Neuronal stem cell (in vitro differentiated cells): ENCODE results near the gene FAP.

Experiments
- DNase-seq: peaks from one replicate; pipeline ENCODE4 v3.0.0-alpha.2; 2013; ENCODE audit warnings: low spot score
- H2AFZ ChIP-seq: one replicate; pipeline ENCODE4 v1.6.1; 2013; ENCODE audit warnings: mild to moderate bottlenecking, low read length, inconsistent platforms
- H2AK5ac ChIP-seq: 2 replicates; pipeline ENCODE4 v1.6.1; 2013; ENCODE audit warnings: low read depth, mild to moderate bottlenecking, inconsistent platforms, low read length, moderate library complexity, mixed read lengths
- H2BK120ac ChIP-seq: 2 replicates; pipeline ENCODE4 v1.6.1; 2013; ENCODE audit warnings: low read depth, mild to moderate bottlenecking, inconsistent platforms, low read length, moderate library complexity, mixed read lengths
- H2BK12ac ChIP-seq: one replicate; pipeline ENCODE4 v1.6.1; 2013; ENCODE audit warnings: low read length, inconsistent platforms
- H2BK15ac ChIP-seq: 2 replicates; pipeline ENCODE4 v1.6.1; 2013; ENCODE audit warnings: mild to moderate bottlenecking, low read length, inconsistent platforms, mixed read lengths
- H2BK5ac ChIP-seq: one replicate; pipeline ENCODE4 v1.6.1; 2013; ENCODE audit warnings: inconsistent platforms, mild to moderate bottlenecking, low read length, moderate library complexity
- H3K14ac ChIP-seq: one replicate; pipeline ENCODE4 v1.6.1; 2013; ENCODE audit warnings: low read length, inconsistent platforms
- H3K18ac ChIP-seq: 2 replicates; pipeline ENCODE4 v1.6.1; 2013; ENCODE audit warnings: low read length, inconsistent platforms
- H3K23ac ChIP-seq: 2 replicates; pipeline ENCODE4 v1.6.1; 2013; ENCODE audit warnings: low read depth, mild to moderate bottlenecking, mixed read lengths, low read length, inconsistent platforms; ENCODE audit not compliant: poor library complexity
- H3K27ac ChIP-seq: replicated peaks from 3 replicates; pipeline ENCODE4 v1.5.1; 2013; ENCODE audit warnings: low read length, inconsistent platforms
- H3K27me3 ChIP-seq, 3 experiments: 2 replicates each; pipeline ENCODE4 v1.6.1; 2013; ENCODE audit warnings: low read length in 3 of 3, mild to moderate bottlenecking in 2 of 3, inconsistent platforms in 1 of 3, low read depth in 1 of 3, mixed read lengths in 1 of 3, moderate library complexity in 1 of 3; ENCODE audit not compliant: control insufficient read depth in 3 of 3, insufficient read depth in 3 of 3
- H3K36me3 ChIP-seq, 2 donors: replicated peaks in 1 of 2; 2 replicates each; pipeline ENCODE4 v1.6.1; 2013; ENCODE audit warnings: low read length in 2 of 2; ENCODE audit not compliant: control insufficient read depth in 2 of 2, insufficient read depth in 2 of 2
- H3K4ac ChIP-seq: 2 replicates; pipeline ENCODE4 v1.6.1; 2013; ENCODE audit warnings: inconsistent platforms, mild to moderate bottlenecking, low read length, moderate library complexity
- H3K4me1 ChIP-seq, 2 donors: 1 replicate in 1 of 2; 2 replicates in 1 of 2; pipeline ENCODE4 v1.6.1; 2013; ENCODE audit warnings: low read length in 2 of 2, low read depth in 1 of 2; ENCODE audit not compliant: control insufficient read depth in 2 of 2, insufficient read depth in 1 of 2
- H3K4me2 ChIP-seq: one replicate; pipeline ENCODE4 v1.6.1; 2013; ENCODE audit warnings: mild to moderate bottlenecking, low read length, inconsistent platforms; ENCODE audit not compliant: insufficient read depth, poor library complexity, severe bottlenecking
- H3K4me3 ChIP-seq, 2 donors: 2 replicates each; pipeline ENCODE4 v1.5.1; 2013; ENCODE audit warnings: low read length in 2 of 2, mild to moderate bottlenecking in 2 of 2, inconsistent platforms in 1 of 2, moderate library complexity in 1 of 2
- H3K79me1 ChIP-seq: one replicate; pipeline ENCODE4 v1.6.1; 2013; ENCODE audit warnings: low read depth, mild to moderate bottlenecking, inconsistent platforms, low read length, moderate library complexity
- H3K9ac ChIP-seq: one replicate; pipeline ENCODE4 v1.6.1; 2013; ENCODE audit warnings: mild to moderate bottlenecking, low read depth, low read length, inconsistent platforms; ENCODE audit not compliant: poor library complexity
- H3K9me3 ChIP-seq, 2 donors: replicated peaks in 1 of 2; 2 replicates each; pipeline versions ENCODE3 to v1.6.1; 2013; ENCODE audit warnings: low read length in 2 of 2, mild to moderate bottlenecking in 2 of 2, inconsistent platforms in 1 of 2, low read depth in 1 of 2, mixed read lengths in 1 of 2, moderate library complexity in 1 of 2; ENCODE audit not compliant: control insufficient read depth in 2 of 2, insufficient read depth in 1 of 2
- H4K8ac ChIP-seq: one replicate; pipeline ENCODE4 v1.6.1; 2013; ENCODE audit warnings: low read depth, mild to moderate bottlenecking, inconsistent platforms, low read length, moderate library complexity
- H4K91ac ChIP-seq: one replicate; pipeline ENCODE4 v1.6.1; 2013; ENCODE audit warnings: low read length, low read depth, mild to moderate bottlenecking, inconsistent platforms; ENCODE audit not compliant: poor library complexity
- WGBS, 2 donors: extraction: QIAGEN DNeasy Blood & Tissue Kit; methylation state at CpG; one replicate each; pipeline ENCODE4 v1.1.7; 2013; ENCODE audit warnings: missing lambda C conversion rate in 2 of 2, mixed read lengths in 1 of 2; ENCODE audit not compliant: insufficient read length in 2 of 2, insufficient replicate concordance in 1 of 2; ENCODE audit errors: extremely low coverage in 2 of 2; 5-methylcytosine and 5-hydroxymethylcytosine counted together

FAP gene

GRCh38 chr2:162226836-162227235 is 16.4 kb downstream of the FAP start:
- no peak overlapping the region for H4K8ac ChIP-seq

GRCh38 chr2:162221064-162221463 is 22.2 kb downstream of the FAP start:
- H2AK5ac ChIP-seq: no peak overlapping the region
- no peaks in the 10 kb centered on the region for H3K9me3 ChIP-seq
- no peak overlapping the region for H3K4ac ChIP-seq
- no peak overlapping the region for H2BK5ac ChIP-seq
- no peaks in the 10 kb centered on the region for H3K4me1 ChIP-seq
- no peak overlapping the region for H3K14ac ChIP-seq
- no peaks in the 10 kb centered on the region for H3K36me3 ChIP-seq
- H4K8ac ChIP-seq: no peak overlapping the region
- H3K4me3 ChIP-seq: no peak overlapping the region
- H2AFZ ChIP-seq: no peak overlapping the region
- no peak overlapping the region for H3K18ac ChIP-seq
- no peak overlapping the region for H2BK12ac ChIP-seq
- no peaks in the 10 kb centered on the region for H3K79me1 ChIP-seq
- no peak overlapping the region for H2BK120ac ChIP-seq
- H2BK15ac ChIP-seq: no peak overlapping the region
- H4K91ac ChIP-seq: no peak overlapping the region
- H3K4me2 ChIP-seq: no peak overlapping the region
- peak; percentile 48 for DNase-seq
- no peak overlapping the region for H3K23ac ChIP-seq
- no peak overlapping the region for H3K9ac ChIP-seq
- no peaks in the 10 kb centered on the region for H3K27me3 ChIP-seq
- WGBS, 2 donors: no CpG with 5 or more reads among the region's 11 CpGs
- no peak overlapping the region for H3K27ac ChIP-seq

More at GRCh38 chr2:162226836-162227235, 16.4 kb downstream of the FAP start:
- H4K91ac ChIP-seq: no peak overlapping the region
- no peaks in the 10 kb centered on the region for H3K9me3 ChIP-seq
- no peak overlapping the region for H2AK5ac ChIP-seq
- H3K14ac ChIP-seq: no peak overlapping the region
- H3K4me3 ChIP-seq: no peak overlapping the region
- no peaks in the 10 kb centered on the region for H3K4me1 ChIP-seq
- no peak for DNase-seq
- no peak overlapping the region for H2BK120ac ChIP-seq
- no peak overlapping the region for H2BK5ac ChIP-seq
- H3K27me3 ChIP-seq: no peaks in the 10 kb centered on the region
- H3K27ac ChIP-seq: no peak overlapping the region
- H3K36me3 ChIP-seq: no peaks in the 10 kb centered on the region
- no peaks in the 10 kb centered on the region for H3K79me1 ChIP-seq
- H2BK12ac ChIP-seq: no peak overlapping the region
- H3K18ac ChIP-seq: no peak overlapping the region
- no peak overlapping the region for H3K23ac ChIP-seq
- H2AFZ ChIP-seq: no peak overlapping the region
- no peak overlapping the region for H3K4ac ChIP-seq
- no peak overlapping the region for H3K4me2 ChIP-seq
- H3K9ac ChIP-seq: no peak overlapping the region
- no peak overlapping the region for H2BK15ac ChIP-seq

- Histone ChIP-seq H3K27me3 (no peaks in the 10 kb centered on the region), H2BK12ac (no peak overlapping the region), H4K91ac (no peak overlapping the region), H3K4me1 (no peaks in the 10 kb centered on the region), H3K23ac (no peak overlapping the region), H3K4ac (no peak overlapping the region), H3K9ac (no peak overlapping the region), H2BK120ac (no peak overlapping the region), H3K4me2 (no peak overlapping the region), H2AK5ac (no peak overlapping the region), H3K14ac (no peak overlapping the region), H2BK15ac (no peak overlapping the region), H3K18ac (no peak overlapping the region), H3K36me3 (no peaks in the 10 kb centered on the region), H2BK5ac (no peak overlapping the region), H3K9me3 (no peaks in the 10 kb centered on the region), H3K4me3 (no peak overlapping the region), H3K79me1 (no peaks in the 10 kb centered on the region), H2AFZ (no peak overlapping the region), H4K8ac (no peak overlapping the region), H3K27ac (no peak overlapping the region)
- WGBS, 2 donors: no CpG with 5 or more reads among the region's 1 CpG
- no peak for DNase-seq
Measured at GRCh38 chr2:162220368-162220767, 22.9 kb downstream of the FAP start.

GRCh38 chr2:162219426-162219825 is 23.8 kb downstream of the FAP start:
- no peaks in the 10 kb centered on the region for H3K79me1 ChIP-seq

More at GRCh38 chr2:162219426-162219825, 23.8 kb downstream of the FAP start:
- H4K8ac ChIP-seq: no peak overlapping the region
- H3K4me3 ChIP-seq: no peak overlapping the region
- no peak overlapping the region for H2BK12ac ChIP-seq
- no peak for DNase-seq
- no peaks in the 10 kb centered on the region for H3K4me1 ChIP-seq
- no peak overlapping the region for H2AK5ac ChIP-seq
- H2BK120ac ChIP-seq: no peak overlapping the region
- no peak overlapping the region for H4K91ac ChIP-seq
- no peak overlapping the region for H3K18ac ChIP-seq
- no peak overlapping the region for H3K23ac ChIP-seq
- no peaks in the 10 kb centered on the region for H3K36me3 ChIP-seq
- H3K9me3 ChIP-seq: no peaks in the 10 kb centered on the region
- H3K27ac ChIP-seq: no peak overlapping the region
- no peak overlapping the region for H3K4ac ChIP-seq
- no peak overlapping the region for H3K14ac ChIP-seq
- no peak overlapping the region for H3K9ac ChIP-seq
- H2AFZ ChIP-seq: no peak overlapping the region
- H2BK5ac ChIP-seq: no peak overlapping the region
- WGBS, 2 donors: no CpG with 5 or more reads among the region's 4 CpGs
- no peaks in the 10 kb centered on the region for H3K27me3 ChIP-seq
- H2BK15ac ChIP-seq: no peak overlapping the region
- no peak overlapping the region for H3K4me2 ChIP-seq
